SKM-1 treated with dmso at 0.1 percent for 144 hours (cell line): Measurements from ENCODE around the gene SHKBP1.
"Not testable (repeated sequence)": the region's sequence is repeated elsewhere in the genome, so short reads cannot be mapped to it uniquely, and the experiment has no call there.

Experiments used
- DNase-seq: peaks from one replicate; lab custom pipeline; 2025; ENCODE audit not compliant: unreplicated experiment; lab: John Stamatoyannopoulos, UW

The SHKBP1 gene

DNA sequence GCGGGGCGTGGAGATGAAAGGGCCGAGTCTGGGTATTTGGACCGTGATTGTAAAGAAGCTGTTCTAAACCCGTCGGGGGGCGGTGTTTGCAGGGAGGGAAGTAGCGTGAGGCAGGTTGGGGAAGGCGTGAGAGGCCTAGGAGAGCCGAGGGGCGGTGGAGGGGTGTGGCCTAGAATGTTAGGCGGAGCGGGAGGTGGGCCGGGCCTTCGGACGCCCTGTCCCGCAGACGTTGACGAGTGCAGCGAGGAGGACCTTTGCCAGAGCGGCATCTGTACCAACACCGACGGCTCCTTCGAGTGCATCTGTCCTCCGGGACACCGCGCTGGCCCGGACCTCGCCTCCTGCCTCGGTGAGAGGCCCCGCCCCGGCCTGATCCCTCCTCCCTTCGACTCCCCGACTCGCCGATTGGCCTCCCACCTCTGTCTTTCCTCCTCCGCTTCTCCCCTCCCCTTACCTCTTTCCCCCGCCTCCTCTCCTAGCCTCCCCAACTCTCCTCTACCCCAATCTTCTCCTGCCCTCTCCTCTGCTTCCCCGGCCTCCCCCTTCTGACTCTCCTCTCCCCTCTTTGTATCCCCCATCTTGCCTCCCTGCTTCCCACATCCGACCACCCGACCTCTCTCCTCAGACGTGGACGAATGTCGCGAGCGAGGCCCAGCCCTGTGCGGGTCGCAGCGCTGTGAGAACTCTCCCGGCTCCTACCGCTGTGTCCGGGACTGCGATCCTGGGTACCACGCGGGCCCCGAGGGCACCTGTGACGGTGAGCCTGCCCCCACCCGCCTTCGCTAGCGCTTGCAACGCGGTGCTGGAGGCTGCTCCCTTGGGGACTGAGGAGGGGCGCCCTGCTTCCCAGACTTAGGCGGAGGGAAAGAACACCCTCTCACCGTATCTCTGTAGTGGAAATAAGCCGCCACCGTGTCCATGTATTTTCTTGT is 37.3 kb downstream of the SHKBP1 start:
- DNase-seq: peak; percentile 92

GRCh38 chr19:40614622-40615411 is 38.1 kb downstream of the SHKBP1 start:
- DNase-seq: no peak

DNA sequence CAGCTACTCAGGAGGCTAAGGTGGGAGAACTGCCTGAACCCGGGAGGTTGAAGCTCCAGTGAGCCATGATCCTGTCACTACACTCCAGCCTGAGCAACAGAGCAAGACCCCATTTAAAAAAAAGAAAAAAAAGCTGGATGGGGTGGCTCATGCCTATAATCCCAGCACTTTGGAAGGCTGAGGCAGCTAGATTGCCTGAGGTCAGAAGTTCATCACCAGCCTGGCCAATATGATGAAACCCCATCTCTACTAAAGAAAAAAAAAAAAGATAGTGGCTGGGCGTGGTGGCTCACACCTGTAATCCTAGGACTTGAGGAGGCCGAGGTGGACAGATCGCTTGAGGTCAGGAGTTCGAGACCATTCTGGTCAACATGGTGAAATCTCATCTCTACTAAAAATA is 39.5 kb downstream of the SHKBP1 start:
- no peak for DNase-seq

GRCh38 chr19:40616941-40617340 is 40.3 kb downstream of the SHKBP1 start:
- DNase-seq: no peak

- no peak for DNase-seq
Measured at GRCh38 chr19:40617961-40618360, 41.3 kb downstream of the SHKBP1 start.

DNA sequence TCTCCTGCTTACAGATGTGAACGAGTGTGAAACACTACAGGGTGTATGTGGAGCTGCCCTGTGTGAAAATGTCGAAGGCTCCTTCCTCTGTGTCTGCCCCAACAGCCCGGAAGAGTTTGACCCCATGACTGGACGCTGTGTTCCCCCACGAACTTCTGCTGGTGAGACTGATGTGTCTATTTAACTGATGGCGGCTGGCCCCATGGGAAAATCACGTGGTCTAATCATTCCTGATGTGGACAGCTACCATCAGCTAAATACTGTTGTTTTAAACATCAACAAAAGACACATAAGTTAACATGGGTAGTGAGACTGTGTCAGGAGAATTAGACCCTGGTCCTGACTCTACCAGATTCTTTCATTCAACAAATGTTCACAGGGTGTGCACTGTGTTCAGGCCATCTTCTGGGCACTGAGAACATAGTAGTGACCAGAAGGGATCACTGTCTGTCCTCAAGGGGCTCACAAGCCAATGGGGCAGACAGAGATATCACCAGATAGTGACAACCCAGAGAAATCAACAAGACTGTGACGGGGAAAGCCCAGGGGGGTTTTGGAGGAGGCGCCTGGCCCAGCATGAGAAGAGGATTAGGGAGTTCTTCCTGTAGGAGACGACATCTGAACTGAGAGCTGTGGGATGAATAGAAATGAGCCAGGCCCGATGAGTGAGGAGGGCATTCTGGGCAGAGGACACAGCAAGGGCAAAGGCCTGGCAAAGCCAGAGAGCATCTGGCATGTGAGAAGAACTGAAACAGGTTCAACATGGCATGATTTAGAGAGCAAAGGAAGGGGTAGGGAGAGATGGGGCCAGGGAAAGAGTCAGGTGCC is 42.9 kb downstream of the SHKBP1 start:
- no peak for DNase-seq

GRCh38 chr19:40620161-40620485 is 43.5 kb downstream of the SHKBP1 start:
- no peak for DNase-seq

- DNase-seq: no peak
Measured at GRCh38 chr19:40621283-40621682, 44.6 kb downstream of the SHKBP1 start.

DNA sequence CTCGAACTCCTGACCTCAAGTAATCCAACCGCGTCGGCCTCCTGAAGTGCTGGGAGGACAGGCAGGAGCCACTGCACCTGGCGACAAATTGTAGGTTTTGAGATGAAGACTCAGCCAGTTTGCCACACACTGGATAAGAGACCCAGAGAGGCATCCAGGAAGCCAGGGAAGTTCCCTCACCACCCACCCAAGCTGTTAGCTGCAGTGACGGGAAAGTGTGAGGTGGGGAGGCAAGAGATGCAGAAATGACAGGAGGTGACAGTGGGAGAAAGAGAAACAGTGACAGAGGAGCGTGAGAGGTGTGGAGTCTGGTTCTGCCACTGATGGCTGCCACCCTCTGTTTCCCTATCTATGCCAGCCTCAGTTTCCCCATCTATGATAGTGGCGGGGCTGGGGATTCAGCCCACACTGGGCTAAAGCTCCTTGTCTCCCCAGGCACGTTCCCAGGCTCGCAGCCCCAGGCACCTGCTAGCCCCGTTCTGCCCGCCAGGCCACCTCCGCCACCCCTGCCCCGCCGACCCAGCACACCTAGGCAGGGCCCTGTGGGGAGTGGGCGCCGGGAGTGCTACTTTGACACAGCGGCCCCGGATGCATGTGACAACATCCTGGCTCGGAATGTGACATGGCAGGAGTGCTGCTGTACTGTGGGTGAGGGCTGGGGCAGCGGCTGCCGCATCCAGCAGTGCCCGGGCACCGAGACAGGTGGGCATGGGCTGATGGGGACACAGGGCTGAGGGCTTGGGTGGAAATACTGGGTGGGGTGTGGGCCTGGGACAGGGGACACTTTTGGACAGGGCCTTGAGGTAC is 45.5 kb downstream of the SHKBP1 start:
- no peak for DNase-seq

DNA sequence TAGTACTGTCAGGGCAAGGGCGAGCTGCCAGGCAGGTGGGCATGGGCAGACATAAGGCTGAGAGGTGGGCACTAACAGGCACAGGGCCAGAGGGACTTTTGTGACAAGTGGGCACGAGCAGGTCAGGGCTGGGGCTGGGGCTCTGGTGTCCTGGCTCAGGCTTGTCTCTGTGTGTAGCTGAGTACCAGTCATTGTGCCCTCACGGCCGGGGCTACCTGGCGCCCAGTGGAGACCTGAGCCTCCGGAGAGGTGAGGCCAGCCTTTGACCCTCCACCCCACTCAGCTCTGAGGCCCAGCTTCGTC is 46.1 kb downstream of the SHKBP1 start:
- no peak for DNase-seq

- DNase-seq: no peak
Measured at GRCh38 chr19:40623403-40624251, 47.0 kb downstream of the SHKBP1 start.

DNA sequence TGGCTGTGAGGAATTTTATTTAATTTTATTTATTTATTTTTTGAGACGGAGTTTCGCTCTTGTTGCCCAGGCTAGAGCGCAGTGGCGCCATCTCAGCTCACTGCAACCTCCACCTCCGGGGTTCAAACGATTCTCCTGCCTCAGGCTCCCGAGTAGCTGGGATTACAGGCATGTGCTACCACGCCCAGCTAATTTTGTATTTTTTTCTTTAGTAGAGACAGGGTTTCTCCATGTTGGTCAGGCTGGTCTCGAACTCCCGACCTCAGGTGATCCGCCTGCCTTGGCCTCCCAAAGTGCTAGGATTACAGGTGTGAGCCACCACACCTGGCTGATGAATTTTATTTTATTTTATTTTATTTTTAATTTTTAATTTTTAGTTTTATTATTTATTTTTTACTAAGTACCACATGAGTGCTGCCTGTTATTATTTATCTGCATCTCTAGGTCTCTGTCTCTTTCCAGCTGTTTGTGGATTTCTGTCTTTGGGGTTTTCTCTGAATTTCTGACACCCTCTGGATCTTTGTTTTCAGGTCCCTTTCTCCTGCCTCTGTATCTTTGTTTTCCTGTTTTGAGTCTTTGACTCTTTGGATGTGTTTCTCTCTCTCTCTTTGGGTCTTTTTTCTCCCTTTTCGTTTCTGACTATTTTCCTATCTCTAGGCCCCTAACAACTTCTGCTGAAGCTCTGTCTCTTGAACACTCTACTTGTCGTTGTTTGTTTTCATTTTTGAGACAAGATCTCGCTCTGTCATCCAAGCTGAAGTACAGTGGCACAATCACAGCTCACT is 47.9 kb downstream of the SHKBP1 start:
- DNase-seq: not testable (repeated sequence)

GRCh38 chr19:40625406-40626120 is 48.9 kb downstream of the SHKBP1 start:
- DNase-seq: no peak

GRCh38 chr19:40626918-40627317 is 50.2 kb downstream of the SHKBP1 start:
- no peak for DNase-seq

DNA sequence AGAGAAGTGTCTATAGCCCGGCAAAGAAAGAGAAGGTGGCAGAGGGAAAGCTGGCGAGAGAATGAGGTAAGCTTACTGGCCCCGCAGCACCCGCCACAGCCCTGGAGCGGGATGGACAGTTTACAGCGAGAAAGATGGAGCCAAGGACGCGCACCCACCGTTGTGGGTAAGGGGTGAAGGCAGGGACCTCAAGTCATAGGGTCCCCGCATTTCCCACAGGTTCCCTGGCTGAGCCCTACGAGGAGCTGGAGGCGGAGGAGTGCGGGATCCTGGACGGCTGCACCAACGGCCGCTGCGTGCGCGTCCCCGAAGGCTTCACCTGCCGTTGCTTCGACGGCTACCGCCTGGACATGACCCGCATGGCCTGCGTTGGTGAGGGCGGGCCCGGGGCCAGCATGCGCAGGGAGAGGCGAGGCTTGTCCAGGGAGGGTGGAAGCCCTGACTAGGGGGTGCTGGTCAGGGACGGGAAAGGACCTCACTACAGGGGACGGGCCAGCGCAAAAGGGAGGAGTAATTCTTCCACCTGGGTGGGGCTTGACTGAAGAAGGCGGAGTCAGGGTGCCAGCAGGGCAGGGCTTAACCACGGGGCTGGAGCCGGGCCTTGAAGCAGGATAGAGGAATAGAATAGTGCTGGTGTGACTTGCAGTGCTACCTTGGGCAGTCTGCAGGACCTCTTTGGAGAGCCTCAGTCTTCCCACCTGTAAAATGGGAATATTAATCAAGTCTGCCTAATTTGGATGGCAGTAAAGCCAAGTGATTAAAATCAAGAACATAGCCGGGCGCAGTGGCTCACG is 51.0 kb downstream of the SHKBP1 start:
- DNase-seq: no peak

DNA sequence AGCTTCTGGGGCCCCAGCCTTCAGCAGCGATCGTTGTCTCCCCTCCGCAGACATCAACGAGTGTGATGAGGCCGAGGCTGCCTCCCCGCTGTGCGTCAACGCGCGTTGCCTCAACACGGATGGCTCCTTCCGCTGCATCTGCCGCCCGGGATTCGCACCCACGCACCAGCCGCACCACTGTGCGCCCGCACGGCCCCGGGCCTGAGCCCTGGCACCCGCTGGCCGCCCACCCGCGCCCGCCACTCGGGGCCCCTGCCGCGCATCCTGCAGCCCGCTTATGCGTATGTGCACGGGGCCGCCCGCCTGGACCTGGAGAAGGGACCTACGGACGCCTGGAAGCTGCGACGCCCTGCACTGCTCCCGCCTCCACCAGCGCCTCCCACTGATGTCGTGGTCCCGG is 52.7 kb downstream of the SHKBP1 start:
- DNase-seq: no peak

DNA sequence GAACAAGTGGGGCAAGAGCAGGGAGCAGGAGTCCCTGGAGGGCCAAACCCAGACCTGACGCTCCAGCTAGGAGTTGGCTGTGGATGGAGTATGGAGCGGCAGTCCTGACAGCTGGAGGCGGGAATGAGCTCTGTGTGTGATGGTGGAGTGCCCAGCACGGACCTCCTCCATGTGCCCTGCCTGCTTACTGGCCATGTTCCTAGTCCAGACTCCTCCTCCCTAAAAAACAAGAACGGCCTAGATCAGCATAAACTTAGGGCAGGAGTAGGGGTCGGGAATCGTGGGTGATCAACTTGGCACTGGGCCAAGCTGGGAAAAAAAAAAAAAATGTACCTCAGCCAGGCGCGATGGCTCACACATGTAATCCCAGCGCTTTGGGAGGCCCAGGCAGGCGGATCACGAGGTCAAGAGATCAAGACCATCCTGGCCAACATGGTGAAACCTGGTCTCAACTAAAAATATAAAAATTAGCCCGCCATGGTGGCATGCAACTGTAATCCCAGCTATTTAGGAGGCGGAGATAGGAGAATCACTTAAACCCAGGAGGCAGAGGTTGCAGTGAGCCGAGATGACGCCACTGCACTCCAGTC is 54.0 kb downstream of the SHKBP1 start:
- DNase-seq: no peak
